ENCODE measurements around the gene CRYBG3.
"Not testable (repeated sequence)": the region's sequence is repeated elsewhere in the genome, so short reads cannot be mapped to it uniquely, and the experiment has no call there.

- TF ChIP-seq CTCF, POLR2A (IDR thresholded peaks at IDR 0.05): not testable (repeated sequence)
Measured at GRCh38 chr3:97833184-97833583, 11.4 kb downstream of the CRYBG3 start.

Measured in esophagus squamous epithelium (tissue), 4 donors.